Measurements from ENCODE around the gene CENPP. TPM values are rescaled to one million over a fixed set of nuclear protein-coding genes. Genes with fewer than 3 reads are reported as not detected.

Gene CENPP
- total and polyA plus RNA-seq, 4 donors: 0.62 to 8.7 (median 1.3) TPM

DNA sequence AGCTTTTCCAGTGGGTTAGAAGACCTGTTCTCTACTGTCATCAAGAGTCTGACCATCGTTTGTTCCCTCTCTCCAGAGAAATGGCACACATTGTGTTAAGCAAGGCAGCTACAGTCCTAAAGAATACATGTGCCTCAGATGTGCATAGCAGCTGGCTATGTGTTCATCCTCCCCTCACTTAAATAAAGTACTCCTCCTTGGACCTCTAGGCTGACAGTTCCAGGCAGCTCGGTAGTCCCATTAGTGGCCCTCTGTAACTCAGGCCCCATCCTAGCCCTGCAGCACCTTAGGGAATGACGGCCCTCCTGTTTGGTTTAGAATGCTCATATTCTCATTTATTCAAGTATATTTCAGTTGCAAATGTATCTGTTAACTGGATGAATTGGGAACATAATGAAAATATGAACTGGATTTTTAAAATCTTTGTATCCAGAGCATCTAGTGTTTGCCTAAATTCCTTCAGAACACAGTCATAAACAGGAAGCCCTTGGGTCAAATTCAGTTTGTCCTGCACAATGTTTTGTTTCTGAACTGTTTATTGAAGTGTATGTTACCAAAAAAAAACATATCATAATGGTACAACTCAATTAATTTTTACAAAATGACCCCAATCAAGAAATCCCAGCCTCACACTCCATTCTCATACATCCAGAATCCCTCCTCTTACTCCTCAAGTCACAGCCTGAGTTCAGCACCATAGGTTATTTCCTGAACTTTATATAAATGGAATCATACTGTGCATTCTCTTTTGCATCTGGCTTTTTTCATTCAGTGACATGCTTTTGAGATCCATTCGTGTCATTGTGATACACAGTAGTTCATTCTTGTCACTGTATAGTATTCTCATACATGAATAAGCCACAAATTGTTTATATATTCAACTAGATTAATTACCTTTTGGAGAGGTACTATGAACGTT is 158.1 kb downstream of the CENPP start:
- H3K9me3 ChIP-seq (ENCODE audit: control insufficient read depth in 4 of 4, low read length in 3 of 4): no peaks in the 10 kb centered on the region
- no peak for DNase-seq (ENCODE audit: low spot score)
- no peaks in the 10 kb centered on the region for H3K4me1 ChIP-seq (ENCODE audit: control insufficient read depth in 4 of 4, insufficient read depth in 4 of 4, low read length in 3 of 4)
- H3K36me3 ChIP-seq (ENCODE audit: control insufficient read depth in 4 of 4, insufficient read depth in 3 of 4, low read depth in 1 of 4, low read length in 3 of 4): no peaks in the 10 kb centered on the region
- TF ChIP-seq TAF1 (conservative IDR thresholded peaks at IDR 0.05): no peak
- H3K27me3 ChIP-seq (ENCODE audit: control insufficient read depth in 4 of 4, insufficient read depth in 4 of 4, low read length in 3 of 4): no peaks in the 10 kb centered on the region
- no peak overlapping the region for H3K4me3 ChIP-seq (ENCODE audit: low read depth in 1 of 3, low read length in 3 of 3)
- no peak overlapping the region for H3K9ac ChIP-seq (ENCODE audit: low read depth in 1 of 2, low read length in 2 of 2)
- H3K27ac ChIP-seq (ENCODE audit: low read depth in 1 of 2, low read length in 2 of 2): peak overlapping the region in 1 of 2 donors; percentile 57
- WGBS: 83% methylated on average over 5 of the region's 5 CpGs

DNA sequence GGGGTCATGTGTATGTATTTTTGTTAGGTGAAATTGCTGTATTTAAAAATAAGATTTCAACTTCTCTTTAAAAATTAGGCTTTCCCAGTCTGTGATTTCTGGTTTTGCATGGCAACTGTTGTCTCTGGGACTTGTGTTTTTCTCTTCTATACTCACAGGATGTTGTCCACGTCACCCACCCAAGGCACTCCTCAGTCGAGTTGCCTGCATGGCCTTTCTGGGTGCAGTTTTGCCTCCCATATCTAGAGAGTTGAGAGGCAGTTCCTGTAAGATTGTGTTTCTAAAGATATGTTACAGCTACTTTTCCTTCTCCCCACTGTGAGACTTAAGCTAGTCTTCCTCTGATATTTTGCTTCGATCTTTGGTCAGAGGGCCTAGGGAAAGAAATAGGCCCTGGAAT is 158.8 kb downstream of the CENPP start:
- TF ChIP-seq, protein P1, sequence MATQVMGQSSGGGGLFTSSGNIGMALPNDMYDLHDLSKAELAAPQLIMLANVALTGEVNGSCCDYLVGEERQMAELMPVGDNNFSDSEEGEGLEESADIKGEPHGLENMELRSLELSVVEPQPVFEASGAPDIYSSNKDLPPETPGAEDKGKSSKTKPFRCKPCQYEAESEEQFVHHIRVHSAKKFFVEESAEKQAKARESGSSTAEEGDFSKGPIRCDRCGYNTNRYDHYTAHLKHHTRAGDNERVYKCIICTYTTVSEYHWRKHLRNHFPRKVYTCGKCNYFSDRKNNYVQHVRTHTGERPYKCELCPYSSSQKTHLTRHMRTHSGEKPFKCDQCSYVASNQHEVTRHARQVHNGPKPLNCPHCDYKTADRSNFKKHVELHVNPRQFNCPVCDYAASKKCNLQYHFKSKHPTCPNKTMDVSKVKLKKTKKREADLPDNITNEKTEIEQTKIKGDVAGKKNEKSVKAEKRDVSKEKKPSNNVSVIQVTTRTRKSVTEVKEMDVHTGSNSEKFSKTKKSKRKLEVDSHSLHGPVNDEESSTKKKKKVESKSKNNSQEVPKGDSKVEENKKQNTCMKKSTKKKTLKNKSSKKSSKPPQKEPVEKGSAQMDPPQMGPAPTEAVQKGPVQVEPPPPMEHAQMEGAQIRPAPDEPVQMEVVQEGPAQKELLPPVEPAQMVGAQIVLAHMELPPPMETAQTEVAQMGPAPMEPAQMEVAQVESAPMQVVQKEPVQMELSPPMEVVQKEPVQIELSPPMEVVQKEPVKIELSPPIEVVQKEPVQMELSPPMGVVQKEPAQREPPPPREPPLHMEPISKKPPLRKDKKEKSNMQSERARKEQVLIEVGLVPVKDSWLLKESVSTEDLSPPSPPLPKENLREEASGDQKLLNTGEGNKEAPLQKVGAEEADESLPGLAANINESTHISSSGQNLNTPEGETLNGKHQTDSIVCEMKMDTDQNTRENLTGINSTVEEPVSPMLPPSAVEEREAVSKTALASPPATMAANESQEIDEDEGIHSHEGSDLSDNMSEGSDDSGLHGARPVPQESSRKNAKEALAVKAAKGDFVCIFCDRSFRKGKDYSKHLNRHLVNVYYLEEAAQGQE (IDR thresholded peaks at IDR 0.05): no peak
- TF ChIP-seq FOXA2 (IDR thresholded peaks at IDR 0.05): no peak
- TF ChIP-seq, protein P2, sequence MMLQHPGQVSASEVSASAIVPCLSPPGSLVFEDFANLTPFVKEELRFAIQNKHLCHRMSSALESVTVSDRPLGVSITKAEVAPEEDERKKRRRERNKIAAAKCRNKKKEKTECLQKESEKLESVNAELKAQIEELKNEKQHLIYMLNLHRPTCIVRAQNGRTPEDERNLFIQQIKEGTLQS (IDR thresholded peaks at IDR 0.05): no peak
- no peak for TF ChIP-seq JUND (IDR thresholded peaks at IDR 0.05)
- no peak for TF ChIP-seq RXRA (IDR thresholded peaks at IDR 0.05)
- TF ChIP-seq NR2F2 (IDR thresholded peaks at IDR 0.05): no peak
- no peak for TF ChIP-seq FOXA1 (IDR thresholded peaks at IDR 0.05)
- no peak for TF ChIP-seq RAD21 (IDR thresholded peaks at IDR 0.05)
- TF ChIP-seq, protein P3, sequence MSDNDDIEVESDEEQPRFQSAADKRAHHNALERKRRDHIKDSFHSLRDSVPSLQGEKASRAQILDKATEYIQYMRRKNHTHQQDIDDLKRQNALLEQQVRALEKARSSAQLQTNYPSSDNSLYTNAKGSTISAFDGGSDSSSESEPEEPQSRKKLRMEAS (IDR thresholded peaks at IDR 0.05): no peak
- H3K27ac ChIP-seq (ENCODE audit: low read depth in 1 of 2, low read length in 2 of 2): peak overlapping the region in 1 of 2 donors; percentile 45
- no peaks in the 10 kb centered on the region for H3K9me3 ChIP-seq (ENCODE audit: control insufficient read depth in 4 of 4, low read length in 3 of 4)
- no peaks in the 10 kb centered on the region for H3K4me1 ChIP-seq (ENCODE audit: control insufficient read depth in 4 of 4, insufficient read depth in 4 of 4, low read length in 3 of 4)
- no peak overlapping the region for H3K4me3 ChIP-seq (ENCODE audit: low read depth in 1 of 3, low read length in 3 of 3)
- DNase-seq (ENCODE audit: low spot score): no peak
- no peak overlapping the region for H3K9ac ChIP-seq (ENCODE audit: low read depth in 1 of 2, low read length in 2 of 2)
- H3K27me3 ChIP-seq (ENCODE audit: control insufficient read depth in 4 of 4, insufficient read depth in 4 of 4, low read length in 3 of 4): no peaks in the 10 kb centered on the region
- H3K36me3 ChIP-seq (ENCODE audit: control insufficient read depth in 4 of 4, insufficient read depth in 3 of 4, low read depth in 1 of 4, low read length in 3 of 4): no peaks in the 10 kb centered on the region
- 84% methylated on average over 3 of the region's 3 CpGs for WGBS

GRCh38 chr9:92486371-92486770 is 160.6 kb downstream of the CENPP start:
- no peaks in the 10 kb centered on the region for H3K4me1 ChIP-seq (ENCODE audit: control insufficient read depth in 4 of 4, insufficient read depth in 4 of 4, low read length in 3 of 4)
- TF ChIP-seq, protein P3 (IDR thresholded peaks at IDR 0.05): no peak
- TF ChIP-seq ZBTB33 (IDR thresholded peaks at IDR 0.05) (no peak), RAD21 (IDR thresholded peaks at IDR 0.05) (no peak), RXRA (IDR thresholded peaks at IDR 0.05) (peak in 1 of 2 donors; percentile 38)
- H3K9me3 ChIP-seq (ENCODE audit: control insufficient read depth in 4 of 4, low read length in 3 of 4): no peaks in the 10 kb centered on the region
- H3K27me3 ChIP-seq (ENCODE audit: control insufficient read depth in 4 of 4, insufficient read depth in 4 of 4, low read length in 3 of 4): no peaks in the 10 kb centered on the region
- H3K9ac ChIP-seq (ENCODE audit: low read depth in 1 of 2, low read length in 2 of 2): no peak overlapping the region
- no peaks in the 10 kb centered on the region for H3K36me3 ChIP-seq (ENCODE audit: control insufficient read depth in 4 of 4, insufficient read depth in 3 of 4, low read depth in 1 of 4, low read length in 3 of 4)
- H3K4me3 ChIP-seq (ENCODE audit: low read depth in 1 of 3, low read length in 3 of 3): no peak overlapping the region
- WGBS: 77% methylated on average over 3 of the region's 3 CpGs
- no peak for DNase-seq (ENCODE audit: low spot score)
- peak overlapping the region in 1 of 2 donors; percentile 40 for H3K27ac ChIP-seq (ENCODE audit: low read depth in 1 of 2, low read length in 2 of 2)
